ENCODE results near the gene UBL4A. TPM values are rescaled to one million over a fixed set of nuclear protein-coding genes. Genes with fewer than 3 reads are reported as not detected.

The UBL4A gene
- total RNA-seq, 1 experiment from 2014 or later, result 48.3 TPM

DNA sequence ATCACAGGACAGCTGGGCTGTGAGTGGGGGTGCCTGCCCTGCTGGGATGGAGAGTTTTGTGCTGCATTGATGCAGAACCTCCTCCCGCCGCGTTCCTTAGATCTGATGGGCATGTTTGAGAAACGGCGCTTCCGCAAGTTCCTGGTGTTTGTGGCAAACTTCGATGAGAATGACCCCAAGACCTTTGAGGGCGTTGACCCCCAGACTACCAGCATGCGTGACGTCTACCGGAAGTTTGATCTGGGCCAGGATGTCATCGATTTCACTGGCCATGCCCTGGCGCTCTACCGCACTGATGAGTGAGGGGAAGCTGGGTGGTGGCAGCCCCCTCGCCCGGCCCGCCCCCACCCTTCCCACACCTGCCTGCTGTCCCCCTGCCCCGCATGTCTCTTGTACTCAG lies 46.6 kb downstream of the UBL4A start:
- no peak for DNase-seq (ENCODE audit: low read depth)

DNA sequence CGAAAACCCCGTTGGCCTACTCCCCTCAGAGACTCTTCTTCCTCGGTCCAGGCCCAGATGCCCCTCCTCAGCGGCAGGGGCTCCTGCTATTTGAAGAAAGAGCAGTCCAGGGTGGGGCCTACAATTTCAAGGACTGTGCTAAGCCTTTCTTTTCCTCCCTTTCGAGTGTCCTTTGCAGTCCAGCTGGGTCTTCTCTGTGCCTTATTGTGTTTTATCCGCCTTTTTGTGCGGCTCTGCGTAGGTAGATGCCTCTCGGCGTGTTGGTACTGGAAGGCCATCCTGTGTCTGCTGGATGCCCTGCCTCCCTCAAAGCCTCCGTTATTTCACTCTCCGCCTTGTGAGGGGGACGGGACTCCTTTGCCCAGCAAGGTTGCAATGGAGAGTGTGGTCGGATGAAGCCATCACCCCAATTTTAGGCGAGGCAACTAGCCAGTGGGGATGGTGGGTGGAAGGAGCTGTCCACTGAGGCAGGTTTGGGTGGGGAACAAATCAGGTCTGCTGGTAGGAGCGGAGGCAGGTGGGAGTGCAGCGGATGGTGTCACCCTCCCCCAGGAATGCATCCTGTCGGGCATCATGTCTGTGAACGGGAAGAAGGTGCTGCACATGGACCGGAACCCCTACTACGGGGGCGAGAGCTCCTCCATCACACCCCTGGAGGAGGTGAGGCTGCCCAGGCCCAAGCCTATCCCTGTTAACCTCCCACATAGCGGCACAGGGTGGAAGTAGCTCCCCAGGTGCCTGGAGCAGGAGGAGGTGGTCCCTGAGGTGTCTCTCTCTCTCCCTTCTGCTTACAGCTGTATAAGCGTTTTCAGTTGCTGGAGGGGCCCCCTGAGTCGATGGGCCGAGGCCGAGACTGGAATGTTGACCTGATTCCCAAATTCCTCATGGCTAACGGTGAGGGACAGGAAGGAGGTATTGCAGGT lies 48.2 kb downstream of the UBL4A start:
- no peak for DNase-seq (ENCODE audit: low read depth)

DNA sequence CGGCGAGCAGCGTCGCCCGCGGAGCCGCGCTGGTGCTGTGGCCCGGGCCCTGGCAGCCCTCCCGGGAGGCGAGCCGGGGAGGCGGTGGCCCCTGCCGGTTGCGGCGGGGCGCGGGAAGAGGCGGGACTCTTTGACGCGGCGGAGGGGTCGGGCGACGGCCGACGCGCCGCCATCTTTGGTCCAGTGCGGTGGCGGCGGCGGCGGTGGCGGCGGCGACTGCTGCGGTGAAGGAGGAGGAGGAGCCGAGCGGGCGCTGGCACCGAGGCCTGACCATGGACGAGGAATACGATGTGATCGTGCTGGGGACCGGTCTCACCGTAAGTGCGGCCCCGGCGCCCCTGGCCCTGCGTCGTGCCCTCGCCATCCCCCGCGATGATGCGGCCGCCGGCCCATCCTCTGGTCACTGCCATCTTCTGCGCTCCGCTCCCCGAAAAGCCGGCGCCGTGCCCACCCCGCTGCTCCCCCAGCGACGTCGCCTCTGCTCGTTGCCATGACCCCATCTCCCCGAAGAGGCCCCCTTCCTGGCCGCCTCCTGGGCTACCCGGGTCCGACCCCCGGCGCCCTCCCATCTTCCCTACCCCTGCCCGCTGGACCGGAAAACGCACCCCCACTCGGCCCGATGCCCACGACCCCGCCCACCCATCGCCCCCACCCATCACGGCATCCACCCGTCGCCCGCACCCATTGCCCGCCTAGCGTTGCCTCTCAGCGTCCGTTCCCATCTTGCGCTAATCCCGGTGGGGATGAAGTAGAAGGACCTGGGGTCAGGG lies 49.2 kb downstream of the UBL4A start, which contains the start of gene GDI1:
TSS of gene GDI1 (plus strand) at position 172 of the 770 bp plus-strand sequence. CDS start at position 273, 101 bp downstream.
- DNase-seq (ENCODE audit: low read depth), result peak; percentile 43

DNA sequence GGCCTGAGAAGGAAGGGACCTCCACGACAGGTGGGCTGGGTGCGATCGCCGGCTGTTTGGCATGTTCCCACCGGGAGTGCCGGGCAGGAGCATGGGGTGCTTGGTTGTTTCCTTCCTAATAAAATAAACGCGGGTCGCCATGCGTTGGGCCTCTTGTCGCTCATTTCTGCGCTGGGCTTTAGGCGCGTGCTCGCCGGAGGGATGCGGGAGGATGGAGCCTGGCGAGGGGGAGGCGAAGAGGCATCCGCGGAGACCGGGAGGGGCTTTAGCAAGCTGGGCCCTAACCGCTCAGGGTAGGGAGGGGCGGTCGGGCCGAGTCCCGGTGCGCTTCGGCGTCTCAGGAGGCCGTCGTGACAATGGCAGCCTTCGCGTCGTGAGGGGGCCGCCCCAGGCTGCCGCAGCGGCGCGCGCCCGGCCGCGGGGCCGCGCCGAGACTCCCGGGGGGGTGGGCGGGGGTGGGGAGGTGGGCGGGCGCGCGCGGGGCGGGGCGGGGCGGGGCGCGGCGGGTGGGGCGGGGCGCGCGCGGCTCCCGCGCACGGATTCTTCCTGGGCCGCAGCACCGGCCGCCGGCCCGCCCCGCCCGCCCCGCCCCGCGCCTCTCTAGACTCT lies 49.9 kb downstream of the UBL4A start:
- no peak for DNase-seq (ENCODE audit: low read depth)

DNA sequence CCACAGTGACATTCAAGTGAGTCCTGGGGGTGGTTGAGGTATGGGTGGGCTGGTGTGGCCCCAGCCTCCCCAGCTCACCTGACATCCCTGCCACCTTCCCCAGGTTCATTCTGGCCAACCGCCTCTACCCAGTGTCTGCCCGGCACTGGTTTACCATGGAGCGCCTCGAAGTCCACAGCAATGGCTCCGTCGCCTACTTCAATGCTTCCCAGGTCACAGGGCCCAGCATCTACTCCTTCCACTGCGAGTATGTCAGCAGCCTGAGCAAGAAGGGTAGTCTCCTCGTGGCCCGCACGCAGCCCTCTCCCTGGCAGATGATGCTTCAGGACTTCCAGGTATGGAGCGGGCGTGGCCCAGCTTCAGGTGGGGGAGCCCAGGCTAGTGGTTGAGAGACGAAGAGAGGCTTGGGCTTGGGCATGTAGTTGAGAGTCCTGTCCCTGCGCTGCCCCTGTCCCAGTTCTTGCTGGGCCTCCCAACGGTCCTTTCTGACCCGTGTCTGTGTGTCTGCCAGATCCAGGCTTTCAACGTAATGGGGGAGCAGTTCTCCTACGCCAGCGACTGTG lies 51.2 kb downstream of the UBL4A start:
- DNase-seq (ENCODE audit: low read depth), result no peak

DNA sequence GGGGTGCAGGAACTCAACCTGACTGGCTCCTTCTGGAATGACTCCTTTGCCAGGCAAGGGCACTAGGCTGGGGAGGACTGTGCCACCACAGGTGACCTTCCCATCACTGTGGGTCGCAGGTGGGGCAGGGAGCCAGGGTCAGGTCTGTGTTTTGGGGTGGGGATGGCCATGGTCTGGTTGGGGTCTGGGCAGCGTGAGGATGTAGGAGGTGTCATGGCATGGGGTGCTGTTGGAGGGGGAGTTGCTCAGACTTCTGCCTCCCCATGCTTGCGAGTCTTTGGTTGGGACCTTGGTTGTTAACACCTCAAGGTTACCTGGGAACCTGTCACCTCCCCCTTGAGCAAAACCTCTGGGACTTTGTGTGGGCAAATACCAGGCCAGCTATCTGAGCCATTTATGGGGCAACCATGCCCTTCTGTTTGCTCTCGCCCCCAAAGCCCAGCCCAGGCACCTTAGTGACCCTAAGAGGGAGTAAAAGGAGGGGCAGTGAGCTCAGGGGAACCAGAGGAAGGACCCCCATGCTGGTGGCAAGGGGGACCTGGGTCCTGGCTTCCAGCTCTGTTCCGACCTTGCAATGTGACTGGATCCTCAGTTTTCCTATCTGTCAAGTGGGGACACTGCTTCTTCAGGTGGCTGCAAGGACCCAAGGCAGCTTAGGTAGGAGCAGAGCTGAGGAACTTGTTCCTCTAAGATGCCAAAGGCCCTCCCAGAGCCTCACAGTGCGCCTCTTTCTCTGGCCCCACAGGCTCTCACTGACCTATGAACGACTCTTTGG lies 51.8 kb downstream of the UBL4A start:
- DNase-seq (ENCODE audit: low read depth), result no peak

Other genes starting within 250 kb of the UBL4A start
- gene OPN1MW3, start 229.0 kb downstream of the UBL4A start, total RNA-seq (2014; rRNA removed), result not detected in 2 replicates
- not detected in 2 replicates for gene TEX28, start 191.5 kb downstream of the UBL4A start, total RNA-seq (2014; rRNA removed)
- not detected in 2 replicates for gene TKTL1, start 190.8 kb downstream of the UBL4A start, total RNA-seq (2014; rRNA removed)
- gene FLNA, start 112.0 kb downstream of the UBL4A start, total RNA-seq (2014; rRNA removed), result 1,374 and 1,654 TPM in 2 replicates
- gene EMD, start 107.3 kb downstream of the UBL4A start, total RNA-seq (2014; rRNA removed), result 67.0 and 77.3 TPM in 2 replicates
- gene RPL10, start 88.2 kb downstream of the UBL4A start, total RNA-seq (2014; rRNA removed), result 2,668 and 4,535 TPM in 2 replicates
- gene DNASE1L1, start 77.4 kb downstream of the UBL4A start, total RNA-seq (2014; rRNA removed), result 96.6 and 104 TPM in 2 replicates
- gene TAFAZZIN, start 75.1 kb downstream of the UBL4A start, total RNA-seq (2014; rRNA removed), result 28.2 and 159 TPM in 2 replicates
- 48.9 and 50.6 TPM in 2 replicates for gene ATP6AP1, start 57.9 kb downstream of the UBL4A start, total RNA-seq (2014; rRNA removed)
- 190 and 218 TPM in 2 replicates for gene GDI1, start 49.5 kb downstream of the UBL4A start, total RNA-seq (2014; rRNA removed)
- gene FAM50A, start 42.5 kb downstream of the UBL4A start, total RNA-seq (2014; rRNA removed), result 68.0 and 95.9 TPM in 2 replicates
- gene PLXNA3, start 28.3 kb downstream of the UBL4A start, total RNA-seq (2014; rRNA removed), result 7.5 and 9.6 TPM in 2 replicates
- 66.8 and 70.1 TPM in 2 replicates for gene LAGE3, start 7.3 kb downstream of the UBL4A start, total RNA-seq (2014; rRNA removed)
- gene SLC10A3, start 4.0 kb upstream of the UBL4A start, total RNA-seq (2014; rRNA removed), result 48.8 and 57.7 TPM in 2 replicates
- gene FAM3A, start 29.6 kb upstream of the UBL4A start, total RNA-seq (2014; rRNA removed), result 46.5 and 47.4 TPM in 2 replicates
- 56.9 and 60.1 TPM in 2 replicates for gene G6PD, start 60.2 kb upstream of the UBL4A start, total RNA-seq (2014; rRNA removed)
- gene IKBKG, start 61.0 kb upstream of the UBL4A start, total RNA-seq (2014; rRNA removed), result 21.5 and 22.4 TPM in 2 replicates
- not detected in 2 replicates for gene CTAG1A, start 98.5 kb upstream of the UBL4A start, total RNA-seq (2014; rRNA removed)
- not detected in 2 replicates for gene CTAG1B, start 132.7 kb upstream of the UBL4A start, total RNA-seq (2014; rRNA removed)
- gene CTAG2, start 167.0 kb upstream of the UBL4A start, total RNA-seq (2014; rRNA removed), result not detected in 2 replicates

Data from LHCN-M2 (cell line).